NK-92 (cell line): ENCODE results near the gene AP3D1.

Experiments
- DNase-seq: peaks from one replicate; lab custom pipeline; 2025; ENCODE audit not compliant: unreplicated experiment; lab: John Stamatoyannopoulos, UW

AP3D1 gene

DNA sequence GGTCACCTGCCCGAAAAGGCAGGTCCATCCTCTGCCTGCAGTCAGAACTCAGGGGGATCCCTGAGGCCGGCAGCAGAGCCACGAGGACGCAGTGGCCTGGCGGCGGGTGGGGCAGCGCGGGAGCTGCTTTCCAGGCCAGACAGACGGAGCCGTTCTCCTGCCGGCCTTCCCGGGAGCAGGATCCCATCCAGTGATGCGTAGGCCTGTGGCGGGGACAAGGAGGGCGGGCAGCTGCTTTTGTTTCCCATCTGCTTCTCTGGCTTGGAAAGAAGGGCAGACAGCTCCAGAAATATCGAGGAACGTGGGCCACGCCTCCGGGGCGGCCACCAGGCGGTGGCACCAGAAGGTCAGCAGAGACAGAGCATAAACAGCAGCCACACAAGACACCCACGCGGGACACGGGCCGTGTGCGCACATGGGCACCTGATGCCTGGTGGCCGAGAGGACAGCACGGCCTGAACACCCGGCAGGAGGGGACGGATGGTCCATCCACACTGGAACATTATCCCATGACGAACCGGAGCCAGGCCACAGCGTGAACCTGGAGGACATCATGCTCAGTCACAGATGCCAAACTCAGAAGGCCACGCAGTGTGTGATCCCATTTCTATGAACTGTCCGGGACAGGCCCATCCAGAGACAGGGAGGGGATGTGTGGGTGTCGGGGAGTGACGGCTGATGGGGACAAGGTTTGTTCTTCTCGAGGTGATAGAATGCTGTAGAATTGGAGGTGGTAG lies 86.4 kb downstream of the AP3D1 start:
- DNase-seq, result no peak

DNA sequence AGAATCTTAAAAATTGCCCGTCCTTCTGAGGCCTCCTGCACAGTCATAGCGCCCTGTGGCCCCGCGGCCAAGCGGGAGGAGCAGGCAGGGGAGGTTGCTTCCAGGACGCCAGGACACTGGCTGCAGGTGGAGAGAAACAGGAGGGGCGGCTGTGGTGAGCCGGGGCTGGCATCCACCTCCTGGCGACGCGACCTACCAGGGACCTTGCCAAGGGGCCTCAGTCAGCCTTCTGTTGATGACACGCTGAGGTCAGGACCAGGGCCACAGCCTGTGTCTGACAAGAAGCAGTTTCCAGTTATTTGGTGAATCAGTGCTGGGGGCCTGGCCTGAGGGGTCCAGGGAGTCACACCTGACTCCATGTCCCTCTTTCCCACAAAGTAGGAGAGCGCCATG lies 87.0 kb downstream of the AP3D1 start:
- no peak for DNase-seq

DNA sequence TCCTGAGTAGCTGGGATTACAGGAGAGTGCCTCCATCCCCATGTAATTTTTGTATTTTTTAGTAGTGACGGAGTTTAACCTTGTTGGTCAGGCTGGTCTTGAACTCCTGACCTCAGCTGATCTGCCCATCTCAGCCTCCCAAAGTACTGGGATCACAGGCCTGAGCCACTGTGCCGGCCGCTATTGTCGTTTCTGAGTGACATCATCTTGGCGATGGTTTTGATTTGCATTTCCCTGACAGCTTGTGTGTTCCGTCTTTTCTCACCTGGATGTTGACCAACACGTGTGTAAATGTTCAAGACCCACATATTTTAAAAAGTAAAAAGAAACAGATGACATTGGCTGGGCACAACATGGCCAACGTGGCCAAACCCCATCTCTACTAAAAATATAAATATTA lies 87.5 kb downstream of the AP3D1 start:
- no peak for DNase-seq

DNA sequence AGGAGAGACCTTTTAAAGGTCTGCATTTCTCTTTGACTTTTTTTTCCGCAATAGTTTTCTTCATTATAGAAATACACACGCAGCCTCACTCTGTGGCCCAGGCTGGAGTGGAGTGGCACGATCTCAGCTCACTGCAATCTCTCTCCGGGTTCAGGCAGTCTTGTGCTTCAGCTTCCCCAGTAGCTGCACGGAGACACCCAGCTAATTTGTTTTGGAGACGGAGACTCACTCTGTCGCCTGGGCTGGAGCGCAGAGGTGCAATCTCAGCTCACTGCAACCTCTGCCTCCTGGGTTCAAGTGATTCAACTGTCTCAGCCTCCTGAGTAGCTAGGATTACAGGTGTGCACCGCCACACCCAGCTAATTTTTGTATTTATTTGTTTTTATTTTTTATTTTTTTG lies 88.6 kb downstream of the AP3D1 start:
- no peak for DNase-seq

DNA sequence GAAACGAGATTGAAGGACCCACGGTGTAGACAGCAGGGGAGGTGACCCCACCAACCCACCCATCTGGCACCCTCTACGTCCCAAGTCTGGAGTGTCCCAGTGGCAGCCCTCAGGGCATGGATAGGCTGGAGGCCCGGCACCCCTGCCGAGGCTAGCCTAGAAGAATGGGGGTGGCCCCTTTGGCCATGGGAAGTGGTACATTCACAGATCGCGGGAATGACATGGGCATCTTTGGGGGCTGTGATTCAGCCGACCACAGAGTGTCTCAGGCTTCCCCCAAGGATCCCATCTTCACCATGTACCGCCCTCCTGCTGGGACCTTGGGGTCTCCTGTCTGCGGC lies 89.0 kb downstream of the AP3D1 start:
- no peak for DNase-seq

DNA sequence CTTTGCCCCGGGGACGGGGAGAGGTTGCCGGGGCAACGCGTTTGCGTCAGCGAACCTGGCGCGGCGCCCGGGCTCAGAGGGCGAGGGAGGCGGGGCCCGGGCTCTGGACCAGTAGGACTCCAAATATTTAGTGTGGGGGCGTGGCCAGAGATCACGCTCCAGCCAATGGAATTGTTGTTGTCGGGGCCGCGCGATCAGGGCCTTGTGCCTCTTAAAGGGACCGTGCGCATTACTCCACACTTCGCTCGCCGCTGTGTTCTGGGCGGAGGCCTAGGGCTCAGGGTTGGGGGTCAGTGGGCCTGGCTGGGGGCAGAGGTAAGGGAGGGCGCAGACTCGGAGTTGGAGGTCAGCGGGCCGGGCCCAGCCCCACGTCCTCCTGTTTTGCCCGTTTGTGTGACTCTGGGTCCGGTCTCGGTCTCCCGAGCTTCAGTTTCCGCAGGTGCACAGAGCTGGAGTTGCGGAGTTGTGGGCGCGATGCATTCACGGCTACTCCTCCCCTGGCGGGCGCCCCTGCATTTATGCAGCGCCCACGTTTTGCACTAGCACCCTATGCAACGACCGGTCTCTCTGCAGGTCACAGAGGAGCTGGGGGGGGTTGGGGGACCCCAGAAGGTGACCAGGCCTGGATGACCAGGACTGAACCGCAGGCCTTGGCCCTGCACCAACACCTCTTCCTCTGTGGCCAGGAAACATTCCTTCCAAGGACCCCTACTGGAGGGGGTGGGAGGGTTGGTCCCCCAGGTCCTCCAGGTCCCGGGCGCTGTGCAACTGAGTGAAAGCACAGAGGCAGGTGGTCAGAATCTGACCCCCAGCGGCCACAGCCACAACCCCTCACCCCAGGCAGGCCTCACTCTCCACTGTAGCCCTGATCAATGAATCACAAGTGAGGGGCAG lies 89.6 kb downstream of the AP3D1 start:
- DNase-seq, result peak; percentile 97

DNA sequence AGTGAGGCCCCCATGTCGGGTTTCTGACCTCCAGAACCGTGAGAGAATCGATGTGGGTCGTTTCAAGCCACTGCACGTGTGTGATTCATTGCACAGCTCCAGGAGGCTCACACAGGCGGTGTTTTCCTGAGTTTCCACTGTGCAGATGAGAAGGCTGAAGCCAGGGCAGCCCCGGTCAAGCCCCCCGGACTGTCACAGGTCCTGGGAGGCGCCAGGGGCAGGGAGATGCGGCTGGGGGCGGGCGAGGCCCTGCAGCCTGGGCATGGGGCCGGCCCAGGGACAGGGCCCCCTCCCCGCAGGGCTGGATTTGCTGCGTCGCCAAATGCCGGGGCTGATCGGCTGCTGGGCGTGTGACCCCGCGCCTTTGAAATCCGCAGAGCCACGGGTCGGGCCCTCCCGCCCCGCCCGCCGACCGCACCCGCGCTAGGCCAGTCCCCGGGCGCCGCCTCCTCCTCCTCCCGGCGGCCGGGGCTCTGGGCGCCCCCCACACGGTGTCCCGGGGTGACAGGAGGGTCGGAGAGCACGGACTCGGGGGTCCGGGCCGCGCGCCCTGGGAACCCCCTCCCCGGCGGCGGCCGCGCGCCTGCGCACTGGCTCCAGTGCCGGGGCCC lies 90.4 kb downstream of the AP3D1 start:
- no peak for DNase-seq

DNA sequence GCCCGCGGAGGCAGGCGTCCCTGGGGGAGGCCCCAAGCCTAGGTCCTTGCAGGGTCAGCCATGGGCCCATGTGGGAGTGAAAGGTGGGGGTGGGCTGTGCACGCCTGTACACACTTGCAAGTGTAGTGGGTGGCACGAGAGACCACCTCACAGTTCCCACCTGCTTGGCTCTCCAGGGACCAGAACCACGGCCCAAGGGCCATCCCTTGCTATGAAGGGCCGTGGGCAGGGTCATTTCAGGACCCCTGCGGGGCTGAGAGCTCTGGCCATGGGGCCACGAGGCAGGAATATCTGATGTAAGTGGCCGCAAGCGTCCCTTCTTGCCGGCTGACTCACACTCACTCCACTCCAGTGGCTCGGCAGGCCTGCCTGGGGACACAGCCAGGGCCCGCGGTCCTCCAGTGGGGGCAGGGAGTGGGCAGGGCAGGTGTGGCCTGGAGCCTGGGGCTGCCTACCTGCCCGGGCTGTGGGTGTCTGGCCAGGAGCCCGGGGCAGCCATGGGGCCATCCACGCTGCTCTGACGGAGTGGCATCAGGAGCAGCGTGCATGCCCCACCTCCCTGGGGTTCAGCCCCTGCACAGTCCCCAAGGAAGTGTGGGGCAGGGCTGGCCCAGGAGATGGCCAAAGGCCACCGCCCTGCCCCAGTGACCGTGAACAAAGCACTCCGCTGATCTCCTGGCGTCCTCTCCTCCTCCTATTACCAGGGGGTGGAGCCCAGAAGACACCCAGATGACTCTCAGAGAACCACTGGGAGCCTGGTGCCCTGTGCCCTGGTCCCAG lies 91.8 kb downstream of the AP3D1 start:
- no peak for DNase-seq

DNA sequence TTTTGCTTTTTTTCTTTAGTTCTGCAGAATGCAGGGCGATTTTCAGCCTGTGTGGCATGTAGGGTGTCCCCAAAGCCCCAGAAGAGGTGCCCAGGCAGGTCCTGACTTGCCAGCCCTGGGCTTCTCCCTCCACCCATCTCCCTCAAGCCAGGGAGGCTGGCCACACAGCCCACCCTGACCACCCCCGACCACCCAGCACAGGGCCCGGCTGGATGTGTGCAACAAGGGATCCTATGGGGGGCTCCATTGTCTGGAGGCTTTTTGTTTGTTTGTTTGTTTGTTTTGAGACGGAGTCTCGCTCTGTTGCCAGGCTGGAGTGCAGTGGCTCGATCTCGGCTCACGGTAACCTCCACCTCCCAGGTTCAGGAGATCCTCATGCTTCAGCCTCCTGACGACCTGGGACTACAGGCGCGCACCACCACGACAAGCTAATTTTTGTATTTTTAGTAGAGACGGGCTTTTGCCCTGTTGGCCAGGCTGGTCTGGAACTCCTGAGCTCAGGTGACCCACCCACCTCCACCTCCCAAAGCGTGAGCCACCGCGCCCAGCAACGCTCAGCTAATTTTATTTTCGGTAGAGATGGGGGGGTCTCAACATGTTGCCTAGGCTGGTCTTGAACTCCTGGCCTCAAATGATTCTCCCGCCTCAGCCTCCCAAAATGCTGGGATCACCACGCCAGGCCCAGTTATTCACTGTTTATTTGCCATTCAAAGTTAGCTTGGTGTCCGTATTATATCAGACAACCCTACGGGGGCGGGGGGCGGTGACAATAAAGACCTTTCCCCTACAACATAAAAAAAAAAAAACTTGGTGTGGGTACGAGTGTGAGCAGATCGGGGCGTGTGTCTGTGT lies 92.6 kb downstream of the AP3D1 start:
- no peak for DNase-seq

DNA sequence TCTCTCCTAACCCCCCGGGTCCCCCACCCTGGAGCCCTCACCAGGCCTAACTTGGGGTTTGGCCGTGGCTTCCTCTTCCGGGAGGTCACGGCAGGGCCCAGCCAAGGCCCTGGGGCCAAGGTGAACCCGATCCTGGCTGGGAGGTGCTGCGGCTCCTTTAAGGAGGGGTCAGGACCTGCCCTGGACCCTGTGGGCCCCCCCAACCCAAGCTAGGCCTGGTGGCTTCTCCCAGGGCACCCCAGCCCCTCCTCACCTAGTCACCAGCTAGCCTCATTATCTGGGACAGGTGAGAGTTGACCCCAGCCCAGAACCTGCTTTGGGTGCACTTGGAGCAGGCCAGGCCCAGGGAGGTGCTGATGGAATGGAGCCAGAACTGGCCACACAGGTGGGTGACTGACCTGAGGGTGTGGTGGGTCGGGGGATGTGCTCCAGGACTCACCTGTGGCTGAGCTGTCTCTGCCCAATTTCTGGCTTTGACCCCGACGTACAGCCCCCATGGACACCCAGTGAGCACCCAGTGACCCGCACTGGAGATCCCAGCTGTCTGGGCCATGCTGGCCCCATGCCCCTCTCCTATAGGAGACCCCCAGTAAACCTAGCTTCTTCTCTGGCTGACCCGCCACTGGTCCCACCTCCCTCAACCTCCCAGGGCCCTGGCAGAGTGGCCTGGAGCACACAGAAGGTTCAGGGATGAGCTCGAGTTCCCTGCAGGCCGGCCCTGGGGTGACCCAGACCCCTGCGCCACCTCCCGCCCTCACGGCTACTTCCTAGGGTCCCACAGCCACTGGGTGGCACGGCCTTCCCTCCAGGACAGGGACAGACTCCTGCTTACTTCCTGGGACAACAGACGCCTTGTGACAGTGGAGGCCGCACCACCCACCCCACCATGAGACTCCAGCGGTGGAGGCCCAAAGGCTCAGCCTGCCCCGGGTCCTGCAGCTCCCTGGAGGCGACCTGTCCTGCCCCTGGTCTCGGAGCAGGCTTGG lies 93.6 kb downstream of the AP3D1 start:
- no peak for DNase-seq

DNA sequence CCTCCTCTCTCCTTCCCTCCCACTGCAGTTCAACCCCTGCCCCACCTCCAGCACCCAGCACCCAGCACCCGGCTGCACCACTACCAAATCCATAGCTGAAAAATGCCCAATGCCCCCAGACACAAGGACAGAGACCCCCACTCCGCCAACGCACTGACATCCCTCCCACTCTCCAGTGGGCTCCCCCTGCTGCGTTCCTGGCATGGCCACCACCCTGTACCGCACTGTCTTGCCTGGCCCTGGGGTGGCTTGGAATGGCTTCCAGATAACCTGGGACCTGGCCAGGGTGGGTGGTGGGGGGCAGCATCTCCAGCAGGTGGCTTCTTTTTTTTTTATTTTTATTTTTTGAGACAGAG lies 94.6 kb downstream of the AP3D1 start:
- no peak for DNase-seq

DNA sequence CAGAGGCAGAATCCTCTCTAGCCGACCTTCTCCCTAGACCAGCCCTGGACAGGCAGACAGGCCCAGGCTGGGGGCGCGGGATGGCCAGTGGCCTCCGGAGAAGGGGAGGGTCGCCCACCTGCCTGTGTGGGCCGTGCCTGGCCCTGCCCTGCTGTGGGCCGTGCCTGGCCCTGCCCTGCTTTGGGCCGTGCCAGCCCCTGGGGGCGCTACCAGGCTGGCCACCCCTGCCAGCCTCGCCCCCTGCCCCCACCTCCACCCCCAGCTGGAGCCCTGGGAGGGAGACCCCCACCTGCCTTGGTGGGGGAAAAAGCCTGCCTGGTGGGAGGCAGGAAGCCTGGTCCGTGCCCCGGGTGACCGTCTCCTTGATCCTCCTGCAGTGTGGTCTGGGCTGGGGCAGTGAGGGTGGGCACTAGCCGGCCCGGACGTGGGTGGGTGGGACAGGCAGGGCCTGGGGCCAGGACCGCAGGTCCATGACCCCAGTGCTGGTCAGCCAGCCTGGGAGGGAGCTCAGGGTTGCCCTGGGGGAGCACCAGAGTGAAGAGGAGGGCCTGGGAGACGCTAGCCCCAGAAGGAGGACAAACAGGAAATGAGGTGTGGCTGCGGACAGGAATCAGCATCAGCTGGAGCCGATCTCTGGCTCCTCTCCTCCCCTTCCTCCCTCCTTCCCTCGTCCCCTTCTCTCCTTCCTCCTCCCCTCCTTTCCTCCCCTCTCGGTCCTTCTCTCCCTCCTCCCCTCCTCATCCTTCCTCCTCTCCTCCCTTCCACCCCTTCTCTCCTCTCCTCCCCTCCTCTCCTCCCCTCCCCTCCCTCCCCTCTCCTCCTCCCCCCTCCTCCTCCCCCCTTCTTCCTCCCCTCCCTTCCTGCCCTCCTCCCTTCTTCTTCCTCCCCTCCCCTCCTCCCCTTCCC lies 95.2 kb downstream of the AP3D1 start:
- DNase-seq, result no peak

DNA sequence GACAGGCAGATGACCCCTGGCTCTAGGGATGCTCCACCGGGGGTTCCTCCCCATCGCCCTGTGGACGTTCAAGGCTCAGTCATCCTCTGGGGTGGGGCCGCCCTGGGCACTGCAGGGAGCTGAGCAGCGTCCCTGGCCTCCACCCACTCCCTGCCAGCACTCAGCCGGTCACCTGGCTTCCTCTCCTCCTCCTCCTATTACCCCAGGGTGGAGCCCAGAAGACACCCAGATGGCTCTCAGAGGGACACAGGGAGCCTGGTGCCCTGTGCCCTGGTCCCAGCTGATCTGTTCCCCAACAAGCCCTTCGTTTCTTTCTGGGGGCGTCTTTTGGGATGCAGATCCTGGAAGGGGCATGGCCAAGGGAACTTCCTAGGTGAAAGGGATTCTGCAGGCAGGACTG lies 96.6 kb downstream of the AP3D1 start:
- no peak for DNase-seq

DNA sequence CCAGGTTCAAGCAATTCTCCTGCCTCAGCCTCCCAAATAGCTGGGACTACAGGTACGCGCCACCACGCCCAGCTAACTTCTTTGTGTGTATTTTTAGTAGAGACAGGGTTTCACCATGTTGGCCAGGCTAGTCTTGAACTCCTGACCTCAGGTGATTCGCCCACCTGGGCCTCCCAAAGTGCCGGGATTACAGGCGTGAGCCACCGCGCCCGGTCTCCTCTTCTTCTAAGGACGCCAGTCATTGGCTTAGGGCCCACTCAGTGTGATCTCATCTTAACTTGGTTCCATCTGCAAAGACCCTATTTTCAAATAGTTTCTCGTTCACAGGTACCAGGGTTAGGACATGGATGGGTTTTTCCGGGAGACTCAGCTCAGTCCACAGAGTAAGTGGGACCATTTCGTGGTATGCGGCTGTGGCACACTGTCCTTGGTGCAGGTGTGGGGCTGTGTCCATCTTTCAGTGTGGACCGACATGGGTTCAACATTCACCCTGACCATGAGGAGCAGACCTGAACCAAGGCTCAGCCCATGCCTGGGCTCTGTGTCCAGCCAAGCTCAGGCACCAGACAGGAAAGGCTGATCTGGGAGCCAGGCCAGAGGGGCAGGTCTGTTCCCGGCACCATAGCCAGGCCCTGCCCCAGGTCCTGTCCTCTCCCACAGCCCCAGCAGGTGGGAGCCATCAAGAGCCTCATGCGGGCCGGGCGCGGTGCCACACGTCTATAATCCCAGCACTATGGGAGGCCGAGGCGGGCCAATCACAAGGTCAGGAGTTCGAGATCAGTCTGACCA lies 97.6 kb downstream of the AP3D1 start:
- no peak for DNase-seq

DNA sequence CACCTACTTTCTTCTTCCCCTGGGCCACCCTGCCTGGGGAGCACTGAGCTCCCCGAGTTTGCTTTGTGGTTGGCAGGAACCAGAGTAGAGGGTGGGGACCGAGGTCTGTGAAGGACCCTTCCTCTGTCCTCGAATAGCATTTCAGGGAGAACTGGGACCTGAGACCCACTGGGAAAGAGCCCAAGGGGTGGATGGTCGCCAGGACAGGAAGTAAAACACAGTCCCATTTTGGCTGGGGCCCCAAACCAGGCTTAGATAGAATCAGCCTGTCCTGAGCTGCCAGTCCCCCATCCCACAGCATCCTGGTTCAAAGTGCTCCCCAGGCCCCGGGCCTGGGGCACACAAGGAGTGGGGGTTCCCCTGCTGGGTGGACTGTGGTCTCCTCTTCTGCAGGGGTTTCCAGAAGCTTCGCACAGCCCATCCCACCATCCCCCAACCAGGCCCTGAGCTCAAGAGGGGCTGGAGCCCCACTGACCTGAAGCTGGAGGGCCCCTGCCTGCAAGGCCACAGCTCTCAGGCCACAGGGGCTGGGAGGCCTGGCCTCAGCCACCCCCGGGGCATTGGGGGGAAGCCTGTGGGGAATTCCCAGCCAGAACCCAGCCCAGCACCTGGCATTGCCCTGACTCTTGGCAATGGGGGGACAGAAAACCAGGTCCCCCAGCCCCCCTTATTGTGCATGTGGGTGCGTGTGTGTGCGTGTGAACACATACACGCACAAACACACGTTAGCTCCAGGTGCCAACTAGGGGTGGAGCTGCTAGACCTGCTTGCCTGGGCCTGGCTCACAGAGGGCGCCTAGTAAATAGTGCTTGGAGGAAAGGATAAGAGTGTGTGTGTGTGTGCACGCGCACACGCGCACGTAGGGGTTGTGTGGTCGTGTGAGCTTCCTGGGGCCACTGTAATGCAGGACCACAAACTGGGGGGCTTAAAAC lies 99.3 kb downstream of the AP3D1 start:
- no peak for DNase-seq

DNA sequence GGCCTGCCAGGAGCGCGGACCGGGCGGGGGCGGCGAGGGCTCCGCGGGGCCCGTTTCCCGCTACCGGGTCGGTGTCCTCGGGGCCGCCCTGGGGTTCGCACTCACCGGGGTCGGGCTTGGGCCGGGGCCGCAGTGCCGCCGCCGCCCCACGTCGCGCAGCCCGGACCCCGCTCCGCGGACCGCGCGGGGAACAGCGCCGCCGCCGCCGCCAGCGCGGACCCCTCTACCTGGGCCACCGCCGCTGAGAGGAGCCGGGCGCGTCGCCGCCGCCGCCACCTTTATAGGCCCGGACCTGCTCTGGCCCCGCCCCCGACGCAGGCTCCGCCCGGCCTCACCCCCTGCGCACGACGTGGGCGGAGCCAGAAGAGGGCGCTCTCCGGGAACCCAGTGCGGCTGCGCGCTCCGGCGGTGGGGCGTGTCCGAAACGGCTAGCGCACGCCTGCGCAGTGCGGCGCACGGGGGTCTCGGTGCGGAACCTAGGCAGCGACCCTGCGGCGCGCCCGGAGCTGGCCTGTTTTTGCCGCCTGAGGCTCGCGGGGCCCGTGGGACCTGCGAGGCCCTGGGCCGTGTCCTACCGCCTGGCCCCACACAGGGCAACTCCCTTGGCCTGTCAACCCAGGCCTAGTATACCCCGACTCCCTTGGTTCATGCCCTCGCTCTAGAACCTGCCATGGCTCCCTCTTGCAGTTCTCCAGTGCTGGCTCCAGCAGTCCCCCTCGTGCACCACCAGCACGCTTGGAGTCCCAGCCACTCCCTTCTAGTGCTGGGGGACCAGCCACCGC lies 100.2 kb downstream of the AP3D1 start, which contains the start of gene MKNK2:
TSS of gene MKNK2 (minus strand) at position 254 of the 782 bp plus-strand sequence. CDS start 393 bp downstream, outside the sequence.
- DNase-seq, result peak; percentile 48
